ENCODE data around the gene CDC42EP4. TPM values are rescaled to one million over a fixed set of nuclear protein-coding genes. Genes with fewer than 3 reads are reported as not detected.

CDC42EP4 gene
- total RNA-seq, 1 donor from 2014 or later = 34.0 TPM

- Histone ChIP-seq H3K36me3 (no peaks in the 10 kb centered on the region), H3K27ac (replicated peaks) (no peak overlapping the region), H3K4me3 (no peak overlapping the region), H3K4me1 (peaks cover 34% of the 10 kb centered on the region), H3K9me3 (replicated peaks) (peaks cover 4% of the 10 kb centered on the region), H3K27me3 (ENCODE audit: low read depth) (no peaks in the 10 kb centered on the region)
- no peak for TF ChIP-seq CTCF (IDR thresholded peaks at IDR 0.05; ENCODE audit: borderline replicate concordance)
- DNase-seq = no peak
- intact Hi-C loops (cut with micrococcal nuclease) = no loop called here
Measured at GRCh38 chr17:73323409-73324159, 11.8 kb upstream of the CDC42EP4 start.

- no peaks in the 10 kb centered on the region for H3K36me3 ChIP-seq
- no peak for TF ChIP-seq CTCF (IDR thresholded peaks at IDR 0.05; ENCODE audit: borderline replicate concordance)
- peaks cover 4% of the 10 kb centered on the region for H3K9me3 ChIP-seq (replicated peaks)
- H3K27ac ChIP-seq (replicated peaks) = peak overlapping the region; percentile 74
- intact Hi-C loops (cut with micrococcal nuclease) = no loop called here
- no peak overlapping the region for H3K4me3 ChIP-seq
- peaks cover 51% of the 10 kb centered on the region for H3K4me1 ChIP-seq
- DNase-seq = no peak
- no peaks in the 10 kb centered on the region for H3K27me3 ChIP-seq (ENCODE audit: low read depth)
Measured at GRCh38 chr17:73320601-73321264, 8.9 kb upstream of the CDC42EP4 start.

GRCh38 chr17:73319766-73320165 lies 8.0 kb upstream of the CDC42EP4 start:
- intact Hi-C loops (cut with micrococcal nuclease) = no loop called here

GRCh38 chr17:73318836-73319235 lies 7.0 kb upstream of the CDC42EP4 start:
- Histone ChIP-seq H3K27me3 (ENCODE audit: low read depth) (no peaks in the 10 kb centered on the region), H3K36me3 (no peaks in the 10 kb centered on the region), H3K4me3 (no peak overlapping the region), H3K4me1 (peaks cover 32% of the 10 kb centered on the region), H3K27ac (replicated peaks) (no peak overlapping the region), H3K9me3 (replicated peaks) (peaks cover 4% of the 10 kb centered on the region)
- no peak for TF ChIP-seq CTCF (IDR thresholded peaks at IDR 0.05; ENCODE audit: borderline replicate concordance)
- intact Hi-C loops (cut with micrococcal nuclease) = no loop called here
- no peak for DNase-seq

More at GRCh38 chr17:73319766-73320165, 8.0 kb upstream of the CDC42EP4 start:
- Histone ChIP-seq H3K4me3 (no peak overlapping the region), H3K36me3 (no peaks in the 10 kb centered on the region), H3K4me1 (peaks cover 41% of the 10 kb centered on the region), H3K27ac (replicated peaks) (no peak overlapping the region), H3K9me3 (replicated peaks) (peaks cover 4% of the 10 kb centered on the region), H3K27me3 (ENCODE audit: low read depth) (no peaks in the 10 kb centered on the region)
- TF ChIP-seq CTCF (IDR thresholded peaks at IDR 0.05; ENCODE audit: borderline replicate concordance) = no peak
- no peak for DNase-seq

- Histone ChIP-seq H3K27ac (replicated peaks) (no peak overlapping the region), H3K4me1 (peaks cover 27% of the 10 kb centered on the region), H3K36me3 (no peaks in the 10 kb centered on the region), H3K27me3 (ENCODE audit: low read depth) (no peaks in the 10 kb centered on the region), H3K9me3 (replicated peaks) (peaks cover 4% of the 10 kb centered on the region), H3K4me3 (no peak overlapping the region)
- intact Hi-C loops (cut with micrococcal nuclease) = no loop called here
- TF ChIP-seq CTCF (IDR thresholded peaks at IDR 0.05; ENCODE audit: borderline replicate concordance) = no peak
- DNase-seq = no peak
Measured at GRCh38 chr17:73318427-73318813, 6.6 kb upstream of the CDC42EP4 start.
